ENCODE data around the gene TCF25. TPM values are rescaled to one million over a fixed set of nuclear protein-coding genes. Genes with fewer than 3 reads are reported as not detected.

TCF25 gene
- total RNA-seq, 4 donors from 2014 or later, result 79.7 to 124 (median 101) TPM

- TF ChIP-seq CTCF (IDR thresholded peaks at IDR 0.05), result no peak
- no peak for TF ChIP-seq POLR2A (IDR thresholded peaks at IDR 0.05)
- intact Hi-C loops (cut with DNase I), result no loop called here
- DNase-seq, result no peak
- Histone ChIP-seq H3K27ac (no peak overlapping the region), H3K36me3 (no peaks in the 10 kb centered on the region), H3K27me3 (no peaks in the 10 kb centered on the region), H3K9me3 (no peaks in the 10 kb centered on the region), H3K4me3 (no peak overlapping the region), H3K4me1 (no peaks in the 10 kb centered on the region)
- WGBS, 2 donors, result 63 to 85% methylated on average over 2 to 7 of the region's 13 CpGs
Observed at GRCh38 chr16:89844739-89845339, 28.6 kb upstream of the TCF25 start.

GRCh38 chr16:89845417-89845816 is 28.0 kb upstream of the TCF25 start:
- Histone ChIP-seq H3K27ac (no peak overlapping the region), H3K27me3 (no peaks in the 10 kb centered on the region), H3K4me3 (no peak overlapping the region), H3K4me1 (no peaks in the 10 kb centered on the region), H3K36me3 (no peaks in the 10 kb centered on the region), H3K9me3 (no peaks in the 10 kb centered on the region)
- 63 to 71% methylated on average over 13 of the region's 13 CpGs for WGBS, 2 donors
- no peak for DNase-seq
- TF ChIP-seq POLR2A (IDR thresholded peaks at IDR 0.05) (no peak), CTCF (IDR thresholded peaks at IDR 0.05) (no peak)
- intact Hi-C loops (cut with DNase I), result no loop called here

- no peak for DNase-seq
- Histone ChIP-seq H3K4me3 (no peak overlapping the region), H3K36me3 (no peaks in the 10 kb centered on the region), H3K4me1 (no peaks in the 10 kb centered on the region), H3K27me3 (no peaks in the 10 kb centered on the region), H3K9me3 (no peaks in the 10 kb centered on the region), H3K27ac (no peak overlapping the region)
- WGBS, 2 donors, result 73 to 77% methylated on average over 6 to 8 of the region's 26 CpGs
- TF ChIP-seq CTCF (IDR thresholded peaks at IDR 0.05), result no peak
- TF ChIP-seq POLR2A (IDR thresholded peaks at IDR 0.05), result no peak
- intact Hi-C loops (cut with DNase I), result no loop called here
Observed at GRCh38 chr16:89847051-89847939, 26.1 kb upstream of the TCF25 start.

- Histone ChIP-seq H3K9me3 (no peaks in the 10 kb centered on the region), H3K27ac (no peak overlapping the region), H3K4me1 (no peaks in the 10 kb centered on the region), H3K27me3 (no peaks in the 10 kb centered on the region), H3K36me3 (no peaks in the 10 kb centered on the region), H3K4me3 (no peak overlapping the region)
- no peak for DNase-seq
- intact Hi-C loops (cut with DNase I), result no loop called here
- TF ChIP-seq CTCF (IDR thresholded peaks at IDR 0.05) (no peak), POLR2A (IDR thresholded peaks at IDR 0.05) (no peak)
- WGBS, 2 donors, result 71 to 80% methylated on average over 4 to 10 of the region's 14 CpGs
Observed at GRCh38 chr16:89847940-89848297, 25.5 kb upstream of the TCF25 start.

- WGBS, 2 donors, result 86 to 98% methylated on average over 5 to 8 of the region's 11 CpGs
- Histone ChIP-seq H3K27ac (no peak overlapping the region), H3K4me1 (no peaks in the 10 kb centered on the region), H3K27me3 (no peaks in the 10 kb centered on the region), H3K36me3 (no peaks in the 10 kb centered on the region), H3K9me3 (no peaks in the 10 kb centered on the region), H3K4me3 (no peak overlapping the region)
- intact Hi-C loops (cut with DNase I), result no loop called here
- DNase-seq, result no peak
- TF ChIP-seq CTCF (IDR thresholded peaks at IDR 0.05) (no peak), POLR2A (IDR thresholded peaks at IDR 0.05) (no peak)
Observed at GRCh38 chr16:89848974-89849373, 24.4 kb upstream of the TCF25 start.

Data from esophagus squamous epithelium (tissue), 5 donors.